ENCODE data around the gene KLHL18. TPM values are rescaled to one million over a fixed set of nuclear protein-coding genes. Genes with fewer than 3 reads are reported as not detected.
"Not testable (repeated sequence)": the region's sequence is repeated elsewhere in the genome, so short reads cannot be mapped to it uniquely, and the experiment has no call there.

KLHL18 gene
- total RNA-seq, 5 donors from 2014 or later (not counting 1 experiment from before 2014, with no cell fraction given) = 20.2 to 41.3 (median 25.7) TPM

GRCh38 chr3:47359323-47359722 is 76.6 kb downstream of the KLHL18 start:
- no peaks in the 10 kb centered on the region for H3K9me3 ChIP-seq
- Mint-ChIP-seq H3K36me3 (peaks cover 4% of the 10 kb centered on the region), H3K27me3 (no peaks in the 10 kb centered on the region), H3K4me1 (peaks cover 11 to 16% (median 13%) of the 10 kb centered on the region in 3 donors), H3K27ac (no peak overlapping the region), H3K4me3 (no peak overlapping the region), H3K9me3 (peaks cover 11 to 15% (median 12%) of the 10 kb centered on the region in 3 donors)
- ChIA-PET POLR2A (no interaction called here), CTCF (no interaction called here)
- H3K27ac ChIP-seq (ENCODE audit: low read length) = no peak overlapping the region
- DNase-seq (no peak), ATAC-seq (replicated peaks in 1 of 4) (no peak)
- H3K4me1 ChIP-seq (ENCODE audit: control insufficient read depth in 1 of 2, extremely low read depth in 1 of 2, insufficient read depth in 2 of 2, low read length in 2 of 2) = peaks cover 0 to 13% of the 10 kb centered on the region in 2 experiments
- H3K27me3 ChIP-seq (replicated peaks in 1 of 2; ENCODE audit: control insufficient read depth in 2 of 2, extremely low read depth in 1 of 2, insufficient read depth in 2 of 2, low read length in 1 of 2) = peaks cover 0 to 2% of the 10 kb centered on the region in 2 experiments
- H3K36me3 ChIP-seq (ENCODE audit: control insufficient read depth in 2 of 2, extremely low read depth in 1 of 2, insufficient read depth in 1 of 2, low read length in 1 of 2) = no peaks in the 10 kb centered on the region
- WGBS (ENCODE audit: insufficient coverage) = no CpG with 5 or more reads among the region's 1 CpG
- no peak overlapping the region for H3K4me3 ChIP-seq (ENCODE audit: control insufficient read depth in 1 of 2, extremely low read depth in 1 of 2, low read length in 1 of 2)

DNA sequence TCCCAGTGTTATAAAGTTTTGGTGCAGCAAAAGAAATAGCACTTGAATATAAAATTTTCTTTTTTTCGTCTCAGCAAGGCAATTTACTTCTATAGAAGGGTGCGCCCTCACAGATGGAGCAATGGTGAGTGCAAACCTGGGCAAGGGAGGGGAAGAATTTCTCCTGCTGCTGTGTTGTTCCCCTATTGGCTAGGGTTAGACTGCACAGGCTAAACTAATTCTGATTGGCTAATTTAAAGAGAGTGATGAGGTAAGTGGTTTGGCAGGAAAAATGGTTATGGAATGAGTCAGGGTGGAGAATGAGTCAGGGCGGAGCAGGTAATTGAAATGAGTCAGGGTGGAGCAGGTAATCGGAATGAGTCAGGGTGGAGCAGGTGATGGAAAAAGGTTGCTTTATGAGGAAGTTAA is 77.4 kb downstream of the KLHL18 start:
- CTCF ChIA-PET; ATAC-seq (replicated peaks in 1 of 4); H3K9me3 ChIP-seq; H3K27me3 ChIP-seq (replicated peaks in 1 of 2; ENCODE audit: control insufficient read depth in 2 of 2, extremely low read depth in 1 of 2, insufficient read depth in 2 of 2, low read length in 1 of 2); H3K4me3 ChIP-seq (ENCODE audit: control insufficient read depth in 1 of 2, extremely low read depth in 1 of 2, low read length in 1 of 2); H3K36me3 ChIP-seq (ENCODE audit: control insufficient read depth in 2 of 2, extremely low read depth in 1 of 2, insufficient read depth in 1 of 2, low read length in 1 of 2); H3K36me3 Mint-ChIP-seq; H3K27me3 Mint-ChIP-seq; POLR2A ChIA-PET; H3K27ac Mint-ChIP-seq; H3K27ac ChIP-seq (ENCODE audit: low read length); DNase-seq: not testable (repeated sequence)
- Mint-ChIP-seq H3K4me1 (peaks cover 11 to 16% (median 13%) of the 10 kb centered on the region in 3 donors), H3K9me3 (peaks cover 11 to 15% (median 12%) of the 10 kb centered on the region in 3 donors), H3K4me3 (peak overlapping the region in 1 of 3 donors; percentile 12)
- WGBS (ENCODE audit: insufficient coverage) = 81% methylated on average over 2 of the region's 4 CpGs
- H3K4me1 ChIP-seq (ENCODE audit: control insufficient read depth in 1 of 2, extremely low read depth in 1 of 2, insufficient read depth in 2 of 2, low read length in 2 of 2) = peaks cover 0 to 13% of the 10 kb centered on the region in 2 experiments

DNA sequence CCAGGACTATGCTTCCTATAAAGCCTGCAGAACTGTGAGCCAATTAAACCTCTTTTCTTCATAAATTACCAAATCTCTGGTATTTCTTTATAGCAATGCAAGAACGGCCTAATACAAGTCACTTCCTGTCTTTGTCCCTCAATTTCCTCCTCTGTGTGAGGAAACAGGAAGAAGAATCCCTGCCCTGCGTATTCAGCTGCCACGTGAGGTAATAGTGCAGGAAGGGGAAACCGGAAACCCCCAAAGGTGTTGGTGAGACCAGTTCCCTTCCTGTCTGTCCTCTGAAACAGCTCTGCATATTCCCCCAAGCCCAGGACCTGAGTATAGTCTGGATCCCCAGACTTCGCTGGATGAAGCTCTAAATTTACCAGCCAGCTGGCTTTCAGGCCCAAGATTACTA is 80.0 kb downstream of the KLHL18 start:
- DNase-seq = peak in 21 of 35 experiments; percentile 6 to 53 (median 20)
- Histone ChIP-seq H3K9me3 (no peaks in the 10 kb centered on the region), H3K27me3 (replicated peaks in 1 of 2; ENCODE audit: control insufficient read depth in 2 of 2, extremely low read depth in 1 of 2, insufficient read depth in 2 of 2, low read length in 1 of 2) (no peaks in the 10 kb centered on the region), H3K27ac (ENCODE audit: low read length) (peak overlapping the region; percentile 61), H3K4me1 (ENCODE audit: control insufficient read depth in 1 of 2, extremely low read depth in 1 of 2, insufficient read depth in 2 of 2, low read length in 2 of 2) (peaks cover 0 to 13% of the 10 kb centered on the region in 2 experiments), H3K4me3 (ENCODE audit: control insufficient read depth in 1 of 2, extremely low read depth in 1 of 2, low read length in 1 of 2) (no peak overlapping the region), H3K36me3 (ENCODE audit: control insufficient read depth in 2 of 2, extremely low read depth in 1 of 2, insufficient read depth in 1 of 2, low read length in 1 of 2) (no peaks in the 10 kb centered on the region)
- POLR2A ChIA-PET = no interaction called here
- no peaks in the 10 kb centered on the region for H3K27me3 Mint-ChIP-seq
- H3K27ac Mint-ChIP-seq = peak overlapping the region; percentile 86 to 88
- CTCF ChIA-PET = interaction anchor here in 1 of 2 donors (0.6 kb wide), 1 partner anchor 16 kb away, joined by 3 read pairs; no protein-coding TSS in a partner anchor
- H3K9me3 Mint-ChIP-seq = peaks cover 11 to 15% (median 12%) of the 10 kb centered on the region in 3 donors
- WGBS (ENCODE audit: insufficient coverage) = no CpG with 5 or more reads among the region's 5 CpGs
- H3K4me1 Mint-ChIP-seq = peaks cover 11 to 16% (median 13%) of the 10 kb centered on the region in 3 donors
- peak in 3 of 4 experiments; percentile 45 to 85 (median 71) for ATAC-seq (replicated peaks in 1 of 4)
- H3K36me3 Mint-ChIP-seq = peaks cover 4% of the 10 kb centered on the region
- H3K4me3 Mint-ChIP-seq = peak overlapping the region in 1 of 3 donors; percentile 53

- no peak overlapping the region for H3K4me3 ChIP-seq (ENCODE audit: control insufficient read depth in 1 of 2, extremely low read depth in 1 of 2, low read length in 1 of 2)
- peaks cover 11 to 13% (median 13%) of the 10 kb centered on the region in 3 donors for H3K4me1 Mint-ChIP-seq
- no peaks in the 10 kb centered on the region for H3K36me3 Mint-ChIP-seq
- no peak overlapping the region for H3K4me3 Mint-ChIP-seq
- no peaks in the 10 kb centered on the region for H3K36me3 ChIP-seq (ENCODE audit: control insufficient read depth in 2 of 2, extremely low read depth in 1 of 2, insufficient read depth in 1 of 2, low read length in 1 of 2)
- H3K27ac Mint-ChIP-seq = no peak overlapping the region
- peaks cover 0 to 7% (median under 1%) of the 10 kb centered on the region in 3 donors for H3K9me3 Mint-ChIP-seq
- no peaks in the 10 kb centered on the region for H3K9me3 ChIP-seq
- POLR2A ChIA-PET = no interaction called here
- H3K4me1 ChIP-seq (ENCODE audit: control insufficient read depth in 1 of 2, extremely low read depth in 1 of 2, insufficient read depth in 2 of 2, low read length in 2 of 2) = peaks cover 0 to 13% of the 10 kb centered on the region in 2 experiments
- peaks cover 0 to 2% of the 10 kb centered on the region in 2 donors for H3K27me3 Mint-ChIP-seq
- CTCF ChIA-PET = no interaction called here
- DNase-seq (no peak), ATAC-seq (replicated peaks in 1 of 4) (no peak)
- H3K27me3 ChIP-seq (replicated peaks in 1 of 2; ENCODE audit: control insufficient read depth in 2 of 2, extremely low read depth in 1 of 2, insufficient read depth in 2 of 2, low read length in 1 of 2) = peaks cover 0 to 8% of the 10 kb centered on the region in 2 experiments
- 87% methylated on average over 7 of the region's 11 CpGs for WGBS (ENCODE audit: insufficient coverage)
- no peak overlapping the region for H3K27ac ChIP-seq (ENCODE audit: low read length)
These were observed 82.7 kb downstream of the KLHL18 start for GRCh38 chr3:47365213-47366153.

DNA sequence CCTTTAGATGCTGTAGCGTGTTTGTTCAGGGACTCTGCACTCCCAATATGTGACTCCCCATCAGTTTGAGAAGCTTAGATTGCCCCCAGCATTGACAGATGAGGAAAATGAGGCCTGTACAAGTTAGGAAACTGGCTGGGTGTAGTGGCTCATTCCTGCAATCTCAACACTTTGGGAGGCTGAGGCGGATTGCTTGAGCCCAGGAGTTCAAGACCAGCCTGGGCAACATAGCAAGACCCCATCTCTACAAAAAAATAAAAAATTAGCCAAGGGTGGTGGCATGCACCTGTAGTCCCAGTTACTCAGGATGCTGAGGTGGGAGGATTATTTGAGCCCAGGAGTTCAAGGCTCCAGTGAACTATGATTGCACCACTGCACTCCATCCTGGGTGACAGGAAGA is 84.1 kb downstream of the KLHL18 start:
- H3K9me3 ChIP-seq = no peaks in the 10 kb centered on the region
- CTCF ChIA-PET = no interaction called here
- Mint-ChIP-seq H3K27me3 (peaks cover 0 to 5% of the 10 kb centered on the region in 2 donors), H3K9me3 (peaks cover 0 to 7% (median 0%) of the 10 kb centered on the region in 3 donors), H3K36me3 (no peaks in the 10 kb centered on the region), H3K27ac (no peak overlapping the region), H3K4me3 (no peak overlapping the region), H3K4me1 (peaks cover 11 to 13% (median 13%) of the 10 kb centered on the region in 3 donors)
- DNase-seq (no peak), ATAC-seq (replicated peaks in 1 of 4) (no peak)
- peaks cover 0 to 13% of the 10 kb centered on the region in 2 experiments for H3K4me1 ChIP-seq (ENCODE audit: control insufficient read depth in 1 of 2, extremely low read depth in 1 of 2, insufficient read depth in 2 of 2, low read length in 2 of 2)
- no peak overlapping the region for H3K27ac ChIP-seq (ENCODE audit: low read length)
- peaks cover 0 to 19% of the 10 kb centered on the region in 2 experiments for H3K27me3 ChIP-seq (replicated peaks in 1 of 2; ENCODE audit: control insufficient read depth in 2 of 2, extremely low read depth in 1 of 2, insufficient read depth in 2 of 2, low read length in 1 of 2)
- WGBS (ENCODE audit: insufficient coverage) = 80% methylated on average over 1 of the region's 2 CpGs
- H3K4me3 ChIP-seq (ENCODE audit: control insufficient read depth in 1 of 2, extremely low read depth in 1 of 2, low read length in 1 of 2) = no peak overlapping the region
- H3K36me3 ChIP-seq (ENCODE audit: control insufficient read depth in 2 of 2, extremely low read depth in 1 of 2, insufficient read depth in 1 of 2, low read length in 1 of 2) = no peaks in the 10 kb centered on the region
- POLR2A ChIA-PET = no interaction called here

DNA sequence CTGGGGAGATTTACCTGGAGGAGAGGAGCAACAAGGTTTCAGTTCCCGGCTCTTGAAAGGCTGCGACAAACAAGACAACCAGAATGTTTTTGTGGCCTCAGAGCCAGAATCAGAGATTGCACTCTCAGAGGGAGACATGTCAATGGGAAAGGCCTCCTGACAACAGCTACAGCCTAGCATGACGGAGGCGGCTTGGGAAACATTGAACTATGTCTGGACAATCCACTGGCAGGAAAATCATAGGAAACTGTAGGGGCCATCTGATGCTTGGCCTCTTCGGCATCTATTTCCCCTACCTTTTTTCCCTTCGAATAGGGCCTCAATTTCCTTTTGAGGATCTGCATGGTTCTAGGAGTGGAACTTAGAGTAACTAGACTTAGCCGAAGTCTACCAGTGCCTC is 84.9 kb downstream of the KLHL18 start:
- DNase-seq (no peak), ATAC-seq (replicated peaks in 1 of 4) (no peak)
- no peak overlapping the region for H3K4me3 Mint-ChIP-seq
- Histone ChIP-seq H3K4me3 (ENCODE audit: control insufficient read depth in 1 of 2, extremely low read depth in 1 of 2, low read length in 1 of 2) (no peak overlapping the region), H3K36me3 (ENCODE audit: control insufficient read depth in 2 of 2, extremely low read depth in 1 of 2, insufficient read depth in 1 of 2, low read length in 1 of 2) (no peaks in the 10 kb centered on the region), H3K4me1 (ENCODE audit: control insufficient read depth in 1 of 2, extremely low read depth in 1 of 2, insufficient read depth in 2 of 2, low read length in 2 of 2) (peaks cover 0 to 6% of the 10 kb centered on the region in 2 experiments), H3K27me3 (replicated peaks in 1 of 2; ENCODE audit: control insufficient read depth in 2 of 2, extremely low read depth in 1 of 2, insufficient read depth in 2 of 2, low read length in 1 of 2) (peaks cover 0 to 19% of the 10 kb centered on the region in 2 experiments), H3K27ac (ENCODE audit: low read length) (no peak overlapping the region), H3K9me3 (no peaks in the 10 kb centered on the region)
- ChIA-PET POLR2A (no interaction called here), CTCF (no interaction called here)
- peaks cover 6 to 7% (median 7%) of the 10 kb centered on the region in 3 donors for H3K4me1 Mint-ChIP-seq
- H3K36me3 Mint-ChIP-seq = no peaks in the 10 kb centered on the region
- H3K27ac Mint-ChIP-seq = no peak overlapping the region
- H3K27me3 Mint-ChIP-seq = peaks cover 4 to 5% of the 10 kb centered on the region in 2 donors
- peaks cover 0 to 3% (median 0%) of the 10 kb centered on the region in 3 donors for H3K9me3 Mint-ChIP-seq
- WGBS (ENCODE audit: insufficient coverage) = 90% methylated on average over 2 of the region's 7 CpGs
